Measurements from ENCODE around the gene PLCE1.

PLCE1 gene

DNA sequence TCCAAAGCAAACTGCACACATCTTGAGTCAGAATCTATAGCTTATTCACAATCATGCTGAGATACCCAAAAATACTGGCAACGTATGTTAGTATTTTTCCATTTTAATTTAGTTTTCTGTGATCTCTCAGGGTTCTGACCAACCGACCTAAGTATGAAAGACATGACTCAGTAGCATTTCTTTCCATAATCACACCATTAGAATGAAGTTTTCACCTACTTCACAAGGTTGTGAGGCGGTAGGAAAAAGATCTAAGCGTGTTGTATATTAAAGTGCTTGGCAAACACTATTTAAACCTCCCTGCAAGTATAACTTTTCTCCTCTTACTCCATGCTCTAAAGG, 49.1 kb downstream of the PLCE1 start:
- DNase-seq (ENCODE audit: extremely low spot score), result no peak
- CTCF ChIA-PET, result no interaction called here
- POLR2A ChIA-PET, result no interaction called here
- TF ChIP-seq HDGF (IDR thresholded peaks at IDR 0.05; ENCODE audit: borderline replicate concordance), result no peak

All from HEK293T (cell line).